ENCODE measurements around the gene BRMS1L. TPM values are rescaled to one million over a fixed set of nuclear protein-coding genes. Genes with fewer than 3 reads are reported as not detected.

Gene BRMS1L
- total and polyA plus RNA-seq, 2 donors (not counting 1 experiment from before 2014, with no cell fraction given): 3.3 to 9.5 TPM

DNA sequence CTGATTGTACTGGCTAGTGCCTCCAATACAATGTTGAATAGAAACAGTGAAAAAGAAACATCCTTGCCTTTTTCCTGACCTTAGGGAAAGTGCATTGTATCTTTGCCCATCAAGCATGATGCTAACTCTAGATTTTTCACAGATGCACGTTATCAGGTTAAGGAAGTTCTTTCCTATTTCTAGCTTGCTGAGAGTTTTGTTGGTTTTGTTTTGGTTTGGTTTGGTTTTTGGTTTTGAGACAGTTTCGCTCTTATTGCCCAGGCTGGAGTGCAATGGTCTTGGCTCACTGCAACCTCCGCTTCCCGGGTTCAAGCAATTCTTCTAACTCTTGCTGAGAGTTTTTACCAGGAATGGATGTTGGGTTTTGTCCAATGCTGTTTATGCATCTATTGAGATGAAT lies 89.0 kb downstream of the BRMS1L start:
- no peak overlapping the region for H3K4me2 ChIP-seq (ENCODE audit: extremely low read depth, insufficient read depth, low read length)
- H4K20me1 ChIP-seq (ENCODE audit: control insufficient read depth, extremely low read depth, insufficient read depth, low read length): no peaks in the 10 kb centered on the region
- H3K4me3 ChIP-seq (replicated peaks in 1 of 4; ENCODE audit: control extremely low read depth in 1 of 4, insufficient read depth in 1 of 4, low read depth in 3 of 4, low read length in 4 of 4): no peak overlapping the region
- DNase-seq (ENCODE audit: low read depth in 2 of 2): no peak
- H3K27ac ChIP-seq (ENCODE audit: insufficient read depth, low read length): no peak overlapping the region
- no peaks in the 10 kb centered on the region for H3K4me1 ChIP-seq (ENCODE audit: control insufficient read depth, extremely low read depth, insufficient read depth, low read length)
- no peak for TF ChIP-seq EZH2 (IDR thresholded peaks at IDR 0.05; ENCODE audit: low read length, missing control alignments)
- no peak for TF ChIP-seq CTCF (conservative IDR thresholded peaks at IDR 0.05 in 1 of 2, IDR thresholded peaks at IDR 0.05 in 1 of 2; ENCODE audit: low read depth in 1 of 2, low read length in 2 of 2)
- no peak overlapping the region for H2AFZ ChIP-seq (ENCODE audit: low read length)
- H3K27me3 ChIP-seq (ENCODE audit: control insufficient read depth, insufficient read depth, low read length): no peaks in the 10 kb centered on the region
- H3K36me3 ChIP-seq (ENCODE audit: control insufficient read depth, insufficient read depth, low read length): no peaks in the 10 kb centered on the region
- H3K9me3 ChIP-seq (ENCODE audit: control insufficient read depth, insufficient read depth, low read depth, low read length): no peaks in the 10 kb centered on the region
- H3K9ac ChIP-seq (ENCODE audit: insufficient read depth, low read length): no peak overlapping the region
- no peaks in the 10 kb centered on the region for H3K79me2 ChIP-seq (ENCODE audit: control insufficient read depth, insufficient read depth, low read length)

GRCh38 chr14:35915775-35916174 lies 89.6 kb downstream of the BRMS1L start:
- Histone ChIP-seq H2AFZ (ENCODE audit: low read length) (no peak overlapping the region), H4K20me1 (ENCODE audit: control insufficient read depth, extremely low read depth, insufficient read depth, low read length) (no peaks in the 10 kb centered on the region), H3K79me2 (ENCODE audit: control insufficient read depth, insufficient read depth, low read length) (no peaks in the 10 kb centered on the region), H3K27ac (ENCODE audit: insufficient read depth, low read length) (no peak overlapping the region), H3K27me3 (ENCODE audit: control insufficient read depth, insufficient read depth, low read length) (no peaks in the 10 kb centered on the region), H3K36me3 (ENCODE audit: control insufficient read depth, insufficient read depth, low read length) (no peaks in the 10 kb centered on the region), H3K9me3 (ENCODE audit: control insufficient read depth, insufficient read depth, low read depth, low read length) (no peaks in the 10 kb centered on the region), H3K4me1 (ENCODE audit: control insufficient read depth, extremely low read depth, insufficient read depth, low read length) (no peaks in the 10 kb centered on the region), H3K9ac (ENCODE audit: insufficient read depth, low read length) (no peak overlapping the region), H3K4me2 (ENCODE audit: extremely low read depth, insufficient read depth, low read length) (no peak overlapping the region), H3K4me3 (replicated peaks in 1 of 4; ENCODE audit: control extremely low read depth in 1 of 4, insufficient read depth in 1 of 4, low read depth in 3 of 4, low read length in 4 of 4) (no peak overlapping the region)
- no peak for DNase-seq (ENCODE audit: low read depth in 2 of 2)
- TF ChIP-seq CTCF (conservative IDR thresholded peaks at IDR 0.05 in 1 of 2, IDR thresholded peaks at IDR 0.05 in 1 of 2; ENCODE audit: low read depth in 1 of 2, low read length in 2 of 2) (no peak), EZH2 (IDR thresholded peaks at IDR 0.05; ENCODE audit: low read length, missing control alignments) (no peak)

Other genes starting within 250 kb of the BRMS1L start
- gene RALGAPA1, start 17.0 kb upstream of the BRMS1L start, total RNA-seq: 34.5 and 45.5 TPM in 2 replicates
- gene RALGAPA1, start 17.0 kb upstream of the BRMS1L start, polyA plus RNA-seq: 6.2 and 7.2 TPM in 2 replicates